GM12878 (cell line): ENCODE results near the gene AGPAT4. TPM values are rescaled to one million over a fixed set of nuclear protein-coding genes. Genes with fewer than 3 reads are reported as not detected.

Experiments
- ATF3 ChIP-seq: IDR thresholded peaks from 2 replicates; pipeline ENCODE4 v1.6.1; 2011; ENCODE audit warnings: low read depth, mild to moderate bottlenecking, low read length, moderate library complexity, borderline replicate concordance; ENCODE audit errors: extremely low read depth
- ATF7 ChIP-seq: fragments of 450-650 bp; IDR thresholded peaks from 2 replicates; pipeline ENCODE4 v1.6.1; 2016; ENCODE audit warnings: low read depth, mild to moderate bottlenecking
- BCL11A ChIP-seq: IDR thresholded peaks from 2 replicates; pipeline ENCODE4 v1.6.1; 2011; ENCODE audit warnings: low read depth, low read length
- DPF2 ChIP-seq: fragments of 450-650 bp; IDR thresholded peaks from 2 replicates; pipeline ENCODE4 v1.6.1; 2017; ENCODE audit warnings: mild to moderate bottlenecking
- ELK1 ChIP-seq: IDR thresholded peaks from 2 replicates; pipeline ENCODE4 v1.6.1; 2012; ENCODE audit warnings: low read depth, low read length, improper control_type of control experiment
- IKZF1 ChIP-seq: fragments of 450-650 bp; conservative IDR thresholded peaks from 2 replicates; pipeline ENCODE4 v1.6.1; 2017; ENCODE audit warnings: antibody characterized with exemption, mild to moderate bottlenecking
- IKZF2 ChIP-seq, 2 experiments: fragments of 450-650 bp; IDR thresholded peaks; 2 replicates each; pipeline ENCODE4 v1.6.1; 2017; ENCODE audit warnings: mild to moderate bottlenecking in 2 of 2, moderate library complexity in 2 of 2
- JUNB ChIP-seq: IDR thresholded peaks from 2 replicates; pipeline ENCODE4 v1.6.1; 2016; ENCODE audit warnings: antibody characterized with exemption, mild to moderate bottlenecking
- MLLT1 ChIP-seq: fragments of 450-650 bp; IDR thresholded peaks from 2 replicates; pipeline ENCODE4 v1.6.1; 2016; ENCODE audit warnings: mild to moderate bottlenecking
- NRF1 ChIP-seq: conservative IDR thresholded peaks from 2 replicates; pipeline ENCODE4 v1.6.1; 2011; ENCODE audit warnings: mild to moderate bottlenecking, low read depth, low read length, improper control_type of control experiment
- PKNOX1 ChIP-seq: fragments of 450-650 bp; IDR thresholded peaks from 2 replicates; pipeline ENCODE4 v1.6.1; 2016; ENCODE audit warnings: mild to moderate bottlenecking
- PML ChIP-seq: IDR thresholded peaks from 2 replicates; pipeline ENCODE4 v1.6.1; 2012; ENCODE audit warnings: low read length, inconsistent platforms
- RB1 ChIP-seq: fragments of 450-650 bp; formaldehyde crosslinking; IDR thresholded peaks from 2 replicates; pipeline ENCODE4 v1.6.1; 2017; ENCODE audit warnings: mild to moderate bottlenecking, borderline replicate concordance
- RBBP5 ChIP-seq: fragments of 200-600 bp; sonication (generic); conservative IDR thresholded peaks from 2 replicates; pipeline ENCODE4 v1.6.1; 2016
- REST ChIP-seq: IDR thresholded peaks from 2 replicates; pipeline ENCODE4 v1.6.1; 2012; ENCODE audit warnings: mild to moderate bottlenecking, low read depth, low read length
- SIX5 ChIP-seq: IDR thresholded peaks from 2 replicates; pipeline ENCODE4 v1.6.1; 2011; ENCODE audit warnings: mild to moderate bottlenecking, low read depth, low read length, moderate library complexity; ENCODE audit not compliant: severe bottlenecking
- SMAD5 ChIP-seq: IDR thresholded peaks from 2 replicates; pipeline ENCODE4 v1.6.1; 2016; ENCODE audit warnings: antibody characterized with exemption, low read depth
- SPI1 ChIP-seq: IDR thresholded peaks from 2 replicates; pipeline ENCODE4 v1.6.1; 2011; ENCODE audit warnings: low read depth, mild to moderate bottlenecking, low read length, moderate library complexity, borderline replicate concordance; ENCODE audit not compliant: insufficient read depth
- TBL1XR1 ChIP-seq: IDR thresholded peaks from 2 replicates; pipeline ENCODE4 v1.6.1; 2012; ENCODE audit warnings: low read depth, low read length, improper control_type of control experiment
- USF1 ChIP-seq: IDR thresholded peaks from 2 replicates; pipeline ENCODE4 v1.6.1; 2011; ENCODE audit warnings: borderline replicate concordance, low read depth, mild to moderate bottlenecking, moderate library complexity, mixed read lengths, low read length; ENCODE audit not compliant: insufficient read depth; ENCODE audit errors: extremely low read length
- YBX1 ChIP-seq: fragments of 450-650 bp; IDR thresholded peaks from 2 replicates; pipeline ENCODE4 v1.6.1; 2016; ENCODE audit warnings: antibody characterized with exemption
- YY1 ChIP-seq: IDR thresholded peaks from 2 replicates; pipeline ENCODE4 v1.6.1; 2011; ENCODE audit warnings: low read depth, mild to moderate bottlenecking, low read length
- ZNF207 ChIP-seq: fragments of 450-650 bp; IDR thresholded peaks from 2 replicates; pipeline ENCODE4 v1.6.1; 2014; ENCODE audit warnings: antibody characterized with exemption, mild to moderate bottlenecking, borderline replicate concordance
- polyA plus RNA-seq, 11 experiments: library from polyadenylated mRNA; depleted of rRNA in 4 of 11; unstranded in 6 of 11; stranded (reverse) in 5 of 11; fragments of >200 nt; fragmentation: Nextera tagmentation in 4 of 11; fragmentation: Illumina TruSeq in 1 of 11; extraction: Ambion mirVana in 4 of 11; extraction: Trizol in 1 of 11; gene quantifications; 1 replicate in 1 of 11; 2 replicates in 10 of 11; pipeline versions ENCODE4 v1.2.1 to v1.2.3, GENCODE V29; 2011 to 2016; ENCODE audit warnings: inconsistent platforms in 2 of 11, missing spikeins in 2 of 11, low read depth in 1 of 11
- total RNA-seq, 4 experiments: library from RNA; depleted of rRNA in 3 of 4; stranded (reverse); fragments of >200 nt in 3 of 4; fragmentation: Illumina TruSeq in 1 of 4; extraction: Trizol in 1 of 4; gene quantifications; 2 replicates each; pipeline versions ENCODE4 v1.2.1 to v1.2.3, GENCODE V29; 2013 to 2021

The AGPAT4 gene
- total and polyA plus RNA-seq, 10 of the 15 experiments (the other 5 are each of a cell fraction or from before 2014, with no cell fraction given) = 0.34 to 2.2 (median 1.3) TPM

GRCh38 chr6:161273752-161274487 is at the start of gene AGPAT4 (continued):
- no peak for TF ChIP-seq MLLT1
- TF ChIP-seq ATF7 = peak; percentile 84
- TF ChIP-seq DPF2 = no peak
- TF ChIP-seq RBBP5 = no peak
- TF ChIP-seq REST = no peak
- no peak for TF ChIP-seq ATF3
- no peak for TF ChIP-seq NRF1
- no peak for TF ChIP-seq USF1
- TF ChIP-seq PKNOX1 = peak; percentile 73
- no peak for TF ChIP-seq BCL11A
- TF ChIP-seq YBX1 = no peak
- no peak for TF ChIP-seq SMAD5
- TF ChIP-seq IKZF1 = peak; percentile 23
- TF ChIP-seq IKZF2 (IDR thresholded peaks at IDR 0.05) = 0 out of 4 replicates have a peak, but pooled peaks of 1 of the 2 experiments have one; percentile 13
- TF ChIP-seq ELK1 = no peak
- no peak for TF ChIP-seq YY1
- TF ChIP-seq SPI1 = peak; percentile 62; the same call in 1 of the 2 replicates
- no peak for TF ChIP-seq PML
- peak; percentile 26 for TF ChIP-seq SIX5
- TF ChIP-seq TBL1XR1 = no peak
- no peak for TF ChIP-seq JUNB
- TF ChIP-seq RB1 = no peak
- TF ChIP-seq ZNF207 = no peak
